K562 (cell line): ENCODE measurements around the gene RPL10A.

Experiments used
- CBFB ChIP-seq: sonication (generic); formaldehyde crosslinking; IDR thresholded peaks from 2 replicates; pipeline ENCODE4 v1.4.0; 2020; ENCODE audit warnings: mild to moderate bottlenecking, missing genetic modification reagents
- HNRNPUL1 ChIP-seq: fragments of 200-400 bp; formaldehyde crosslinking; IDR thresholded peaks from 2 replicates; pipeline ENCODE4 v1.6.1; 2017; ENCODE audit warnings: low read length
- MAX ChIP-seq: sonication (generic); formaldehyde crosslinking; IDR thresholded peaks from 2 replicates; pipeline ENCODE4 v1.9.0; 2022; ENCODE audit warnings: mild to moderate bottlenecking, missing genetic modification reagents
- NFYB ChIP-seq: IDR thresholded peaks from 2 replicates; pipeline ENCODE4 v1.6.1; 2011; ENCODE audit warnings: mild to moderate bottlenecking, moderate library complexity; ENCODE audit not compliant: insufficient read length; ENCODE audit errors: extremely low read depth
- POLR2AphosphoS5 ChIP-seq: IDR thresholded peaks from 2 replicates; pipeline ENCODE4 v1.6.1; 2011; ENCODE audit warnings: mild to moderate bottlenecking, low read depth, low read length, moderate library complexity; ENCODE audit not compliant: control insufficient read depth, insufficient read depth
- RAD21 ChIP-seq, 2 experiments: fragments of 250-450 bp in 1 of 2; fragments of 450-650 bp in 1 of 2; sonication (Bioruptor Pico) in 1 of 2; formaldehyde crosslinking in 1 of 2; IDR thresholded peaks in 1 of 2; conservative IDR thresholded peaks in 1 of 2; 2 replicates each; pipeline versions ENCODE4 v1.4.0 to v1.8.0; 2020 to 2022; ENCODE audit warnings: mild to moderate bottlenecking in 2 of 2, moderate library complexity in 1 of 2
- SMAD4 ChIP-seq: fragments of 250-450 bp; sonication (Bioruptor Pico); conservative IDR thresholded peaks from 2 replicates; pipeline ENCODE4 v1.8.0; 2021; ENCODE audit warnings: inconsistent platforms, mild to moderate bottlenecking, moderate library complexity
- TCF7 ChIP-seq: sonication (generic); IDR thresholded peaks from 2 replicates; pipeline ENCODE4 v1.6.1; 2016; ENCODE audit warnings: antibody characterized with exemption, borderline replicate concordance
- YY1 ChIP-seq, 3 experiments: IDR thresholded peaks; 2 replicates each; pipeline ENCODE4 v1.6.1; 2011; ENCODE audit warnings: low read length in 2 of 3, mild to moderate bottlenecking in 2 of 3, moderate library complexity in 2 of 3, borderline replicate concordance in 1 of 3, control low read depth in 1 of 3, low read depth in 1 of 3; ENCODE audit not compliant: insufficient read depth in 3 of 3, insufficient replicate concordance in 2 of 3, control insufficient read depth in 1 of 3, insufficient read length in 1 of 3; ENCODE audit errors: extremely low read depth in 1 of 3
- ZC3H11A ChIP-seq: IDR thresholded peaks from 2 replicates; pipeline ENCODE4 v1.6.1; 2012; ENCODE audit warnings: low read depth, low read length, improper control_type of control experiment
- ZNF121 ChIP-seq: sonication (generic); formaldehyde crosslinking; conservative IDR thresholded peaks from 2 replicates; pipeline ENCODE4 v1.8.0; 2022; ENCODE audit warnings: missing genetic modification reagents
- ZNF140 ChIP-seq: fragments of 250-450 bp; sonication (Bioruptor Pico); IDR thresholded peaks from 2 replicates; pipeline ENCODE4 v1.8.0; 2021; ENCODE audit warnings: moderate library complexity, mild to moderate bottlenecking, inconsistent platforms
- ZNF79 ChIP-seq: fragments of 250-450 bp; sonication (Bioruptor Pico); IDR thresholded peaks from 2 replicates; pipeline ENCODE4 v1.4.0; 2020; ENCODE audit warnings: low read depth, mild to moderate bottlenecking, moderate library complexity

- TF ChIP-seq ZNF121 (CRISPR knock-in tag), result no peak
- no peak for TF ChIP-seq MAX
- no peak for TF ChIP-seq SMAD4
- TF ChIP-seq ZC3H11A, result no peak
- TF ChIP-seq ZNF79, result no peak
- no peak for TF ChIP-seq ZNF140 (CRISPR knock-in tag)
- no peak for TF ChIP-seq POLR2AphosphoS5
- no peak for TF ChIP-seq YY1 (IDR thresholded peaks at IDR 0.05; ENCODE audit: borderline replicate concordance in 1 of 3, control insufficient read depth in 1 of 3, extremely low read depth in 1 of 3, insufficient read depth in 3 of 3, insufficient read length in 1 of 3, insufficient replicate concordance in 2 of 3, low read depth in 1 of 3, low read length in 2 of 3)
- no peak for TF ChIP-seq RAD21 (CRISPR knock-in tag; conservative IDR thresholded peaks at IDR 0.05 in 1 of 2, IDR thresholded peaks at IDR 0.05 in 1 of 2)
- TF ChIP-seq NFYB, result no peak
- no peak for TF ChIP-seq TCF7
- TF ChIP-seq CBFB (CRISPR knock-in tag), result no peak
- TF ChIP-seq HNRNPUL1, result no peak
These were observed 25.5 kb upstream of the RPL10A start for GRCh38 chr6:35442693-35443092.
